ENCODE measurements around the gene ETF1. TPM values are rescaled to one million over a fixed set of nuclear protein-coding genes. Genes with fewer than 3 reads are reported as not detected.

The ETF1 gene
- total RNA-seq, 1 experiment from 2014 or later, result 57.3 TPM

DNA sequence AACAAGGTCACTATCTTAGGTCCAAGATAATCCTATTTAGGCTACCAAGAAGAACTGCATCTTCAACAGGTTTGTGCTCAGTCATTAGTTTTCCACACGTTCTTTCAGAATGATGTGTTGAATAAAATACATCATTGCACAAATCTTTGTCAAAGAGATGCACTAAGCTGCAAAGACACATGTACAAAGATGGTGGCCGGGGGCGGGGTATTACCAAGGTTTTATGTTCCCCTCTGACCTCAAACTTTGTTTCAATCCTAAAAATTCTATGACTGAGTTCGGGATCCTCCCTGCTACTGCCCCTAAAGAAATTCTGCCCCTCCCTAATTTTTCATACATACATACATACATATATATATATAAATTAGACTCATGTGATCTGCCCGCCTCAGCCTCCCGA lies 17.9 kb upstream of the ETF1 start:
- peaks cover 42% of the 10 kb centered on the region for H3K79me2 ChIP-seq (ENCODE audit: low read length)
- no peaks in the 10 kb centered on the region for H3K4me1 ChIP-seq (ENCODE audit: insufficient read depth, low read length)
- H2AFZ ChIP-seq (ENCODE audit: low read length), result no peak overlapping the region
- H3K36me3 ChIP-seq (ENCODE audit: low read depth, low read length), result peaks cover 77% of the 10 kb centered on the region
- POLR2A ChIA-PET (ENCODE audit: unreplicated experiment), result no interaction called here
- no peak overlapping the region for H3K27ac ChIP-seq (ENCODE audit: low read length)
- DNase-seq (no peak), ATAC-seq (no peak)
- no TSS peak for BruUV-seq (replicated peaks)
- no peak overlapping the region for H3K9ac ChIP-seq (ENCODE audit: low read length)
- no peak overlapping the region for H3K4me3 ChIP-seq (ENCODE audit: low read length)
- H3K9me2 ChIP-seq (replicated peaks; ENCODE audit: low read length), result no peaks in the 10 kb centered on the region
- intact Hi-C loops (cut with micrococcal nuclease), result no loop called here
- TF ChIP-seq EZH2 (IDR thresholded peaks at IDR 0.05; ENCODE audit: low read length, unreplicated experiment) (no peak), EZH2phosphoT487 (IDR thresholded peaks at IDR 0.05; ENCODE audit: borderline replicate concordance, low read length) (no peak), CTCF (conservative IDR thresholded peaks at IDR 0.05; ENCODE audit: low read depth, low read length) (no peak)
- H4K20me1 ChIP-seq (ENCODE audit: low read length), result peaks cover 43% of the 10 kb centered on the region
- CTCF ChIA-PET, result no interaction called here
- no peak overlapping the region for H3K4me2 ChIP-seq (ENCODE audit: low read length)
- no peaks in the 10 kb centered on the region for H3K9me3 ChIP-seq (ENCODE audit: low read length)
- H3K27me3 ChIP-seq (ENCODE audit: low read length), result no peaks in the 10 kb centered on the region
- peaks cover 8% of the 10 kb centered on the region for H3F3A ChIP-seq (ENCODE audit: low read length, unreplicated experiment)

GRCh38 chr5:138559937-138560336 lies 16.9 kb upstream of the ETF1 start:
- ATAC-seq (no peak), DNase-seq (peak; percentile 23)
- peaks cover 35% of the 10 kb centered on the region; the same call in 1 of the 2 replicates for H4K20me1 ChIP-seq (ENCODE audit: low read length)
- H3K27ac ChIP-seq (ENCODE audit: low read length), result no peak overlapping the region
- POLR2A ChIA-PET (ENCODE audit: unreplicated experiment), result no interaction called here
- H3K36me3 ChIP-seq (ENCODE audit: low read depth, low read length), result peaks cover 76% of the 10 kb centered on the region
- no TSS peak for BruUV-seq (replicated peaks)
- no peaks in the 10 kb centered on the region for H3K4me1 ChIP-seq (ENCODE audit: insufficient read depth, low read length)
- CTCF ChIA-PET, result no interaction called here
- H3K79me2 ChIP-seq (ENCODE audit: low read length), result peaks cover 32% of the 10 kb centered on the region
- no peaks in the 10 kb centered on the region for H3K9me3 ChIP-seq (ENCODE audit: low read length)
- intact Hi-C loops (cut with micrococcal nuclease), result no loop called here
- no peak overlapping the region for H3K9ac ChIP-seq (ENCODE audit: low read length)
- no peaks in the 10 kb centered on the region for H3K27me3 ChIP-seq (ENCODE audit: low read length)
- TF ChIP-seq CTCF (conservative IDR thresholded peaks at IDR 0.05; ENCODE audit: low read depth, low read length) (no peak), EZH2 (IDR thresholded peaks at IDR 0.05; ENCODE audit: low read length, unreplicated experiment) (no peak), EZH2phosphoT487 (IDR thresholded peaks at IDR 0.05; ENCODE audit: borderline replicate concordance, low read length) (no peak)
- no peak overlapping the region for H3K4me3 ChIP-seq (ENCODE audit: low read length)
- no peak overlapping the region for H2AFZ ChIP-seq (ENCODE audit: low read length)
- no peak overlapping the region for H3K4me2 ChIP-seq (ENCODE audit: low read length)
- peaks cover 8% of the 10 kb centered on the region for H3F3A ChIP-seq (ENCODE audit: low read length, unreplicated experiment)
- no peaks in the 10 kb centered on the region for H3K9me2 ChIP-seq (replicated peaks; ENCODE audit: low read length)

DNA sequence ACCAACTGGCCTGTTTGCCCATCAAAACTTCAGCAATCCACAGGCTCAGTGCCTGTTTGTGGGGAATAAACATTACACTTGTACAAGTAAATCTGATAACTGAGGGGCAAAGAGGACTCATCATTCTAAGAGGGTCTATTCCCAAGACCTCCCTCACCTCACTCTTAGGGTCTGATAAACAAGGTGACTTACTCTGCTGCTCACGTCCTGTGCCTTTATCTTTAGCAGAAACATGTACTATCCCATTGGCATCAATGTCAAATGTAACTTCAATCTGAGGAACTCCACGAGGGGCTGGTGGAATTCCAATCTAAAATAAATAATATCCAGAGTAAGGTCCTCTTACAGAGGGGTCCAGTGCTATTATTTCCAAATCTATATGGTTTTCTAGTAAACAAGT lies 14.6 kb upstream of the ETF1 start:
- intact Hi-C loops (cut with micrococcal nuclease), result no loop called here
- Histone ChIP-seq H3F3A (ENCODE audit: low read length, unreplicated experiment) (peaks cover 8% of the 10 kb centered on the region), H3K27ac (ENCODE audit: low read length) (no peak overlapping the region), H3K4me1 (ENCODE audit: insufficient read depth, low read length) (no peaks in the 10 kb centered on the region), H3K36me3 (ENCODE audit: low read depth, low read length) (peaks cover 74% of the 10 kb centered on the region), H3K27me3 (ENCODE audit: low read length) (no peaks in the 10 kb centered on the region), H3K79me2 (ENCODE audit: low read length) (peaks cover 14% of the 10 kb centered on the region; the same call in 1 of the 2 replicates), H3K9ac (ENCODE audit: low read length) (no peak overlapping the region), H3K9me2 (replicated peaks; ENCODE audit: low read length) (no peaks in the 10 kb centered on the region), H3K9me3 (ENCODE audit: low read length) (no peaks in the 10 kb centered on the region), H3K4me2 (ENCODE audit: low read length) (no peak overlapping the region), H3K4me3 (ENCODE audit: low read length) (no peak overlapping the region), H4K20me1 (ENCODE audit: low read length) (peaks cover 26% of the 10 kb centered on the region; the same call in 1 of the 2 replicates), H2AFZ (ENCODE audit: low read length) (no peak overlapping the region)
- POLR2A ChIA-PET (ENCODE audit: unreplicated experiment), result no interaction called here
- CTCF ChIA-PET, result no interaction called here
- ATAC-seq (no peak), DNase-seq (no peak)
- no TSS peak for BruUV-seq (replicated peaks)
- TF ChIP-seq EZH2 (IDR thresholded peaks at IDR 0.05; ENCODE audit: low read length, unreplicated experiment) (no peak), EZH2phosphoT487 (IDR thresholded peaks at IDR 0.05; ENCODE audit: borderline replicate concordance, low read length) (no peak), CTCF (conservative IDR thresholded peaks at IDR 0.05; ENCODE audit: low read depth, low read length) (no peak)

All from PC-3 (cell line).